BLaER1 treated with 17β-estradiol and CSF1 and Interleukin-3, amounts not matched to agents 10 nM and 100 nM (cell line): ENCODE results near the gene SVOPL.

Experiments used
- H3K27ac ChIP-seq, 11 experiments: shearing (Covaris generic); formaldehyde crosslinking; 2 replicates each; pipeline ENCODE4 v1.8.1; 2022
- H3K27me3 ChIP-seq, 11 experiments: shearing (Covaris generic); formaldehyde crosslinking; 2 replicates each; pipeline ENCODE4 v1.8.1; 2022
- H3K36me3 ChIP-seq, 11 experiments: shearing (Covaris generic); formaldehyde crosslinking; 2 replicates each; pipeline ENCODE4 v1.8.1; 2022
- H3K4me1 ChIP-seq, 10 experiments: shearing (Covaris generic); formaldehyde crosslinking; 2 replicates each; pipeline ENCODE4 v1.8.1; 2022
- H3K4me2 ChIP-seq, 11 experiments: shearing (Covaris generic); formaldehyde crosslinking; 2 replicates each; pipeline ENCODE4 v1.8.1; 2022
- H3K4me3 ChIP-seq, 10 experiments: shearing (Covaris generic); formaldehyde crosslinking; 2 replicates each; pipeline ENCODE4 v1.8.1; 2022
- H3K9ac ChIP-seq, 11 experiments: shearing (Covaris generic); formaldehyde crosslinking; 2 replicates each; pipeline ENCODE4 v1.8.1; 2022
- H3K9me3 ChIP-seq, 11 experiments: shearing (Covaris generic); formaldehyde crosslinking; replicated peaks in 1 of 11; 2 replicates each; pipeline ENCODE4 v1.8.1; 2022
- H4K20me1 ChIP-seq, 11 experiments: shearing (Covaris generic); formaldehyde crosslinking; 2 replicates each; pipeline ENCODE4 v1.8.1; 2022
- Cebpa-rat ChIP-seq, 11 experiments: shearing (Covaris generic); IDR thresholded peaks; 2 replicates each; pipeline ENCODE4 v1.8.1; 2022

Gene SVOPL

DNA sequence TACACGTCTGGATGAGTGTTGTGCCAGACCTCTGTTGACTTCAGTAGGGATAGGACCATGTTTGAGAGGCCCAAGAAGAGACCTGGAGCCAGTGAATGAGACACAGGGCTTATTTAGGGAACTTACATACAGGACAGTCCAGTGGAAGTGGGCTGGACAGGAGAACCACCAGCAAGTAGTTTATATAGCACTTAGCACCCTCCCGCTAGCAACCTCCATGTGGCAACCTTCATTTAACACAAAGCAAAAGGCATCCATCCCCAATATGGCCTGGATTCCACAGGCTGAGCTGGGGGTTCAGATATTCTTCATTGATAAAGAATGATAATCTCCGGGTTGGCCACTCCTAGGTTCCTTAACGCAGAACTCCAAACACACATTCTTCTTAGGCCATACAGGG, 147.4 kb downstream of the SVOPL start:
- Histone ChIP-seq H3K9me3 (peaks cover 78 to 99% (median 85%) of the 10 kb centered on the region in 11 experiments), H3K27me3 (no peaks in the 10 kb centered on the region), H3K36me3 (peaks cover 98 to 100% (median 100%) of the 10 kb centered on the region in 11 experiments), H3K9ac (no peak overlapping the region), H3K4me3 (0 out of 20 replicates have a peak overlapping the region, but pooled peaks of 1 of the 10 experiments have one; percentile 32), H3K4me2 (no peak overlapping the region), H3K4me1 (0 out of 20 replicates have a peak, but pooled peaks cover 0 to 8% (median 0%) of the 10 kb centered on the region in 10 experiments), H4K20me1 (no peaks in the 10 kb centered on the region), H3K27ac (no peak overlapping the region)
- TF ChIP-seq Cebpa-rat (IDR thresholded peaks at IDR 0.05), result no peak

DNA sequence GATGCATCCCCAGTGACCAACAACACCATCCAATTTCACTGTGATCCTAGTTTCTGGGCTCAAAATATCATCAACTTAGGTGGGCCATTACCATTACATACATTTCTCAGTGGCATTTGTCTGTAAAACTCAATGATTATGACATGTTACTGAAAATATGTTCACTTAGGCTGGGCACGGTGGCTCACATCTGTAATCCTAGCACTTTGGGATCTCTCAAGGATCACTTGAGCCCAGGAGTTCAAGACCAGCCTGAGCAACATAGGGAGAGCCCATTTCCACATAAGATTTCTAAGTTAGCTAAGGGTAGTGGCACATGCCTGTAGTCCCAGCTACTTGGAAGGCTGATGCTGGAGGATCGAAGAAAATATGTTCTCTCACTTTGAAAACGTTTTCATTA, 150.1 kb downstream of the SVOPL start:
- TF ChIP-seq Cebpa-rat (IDR thresholded peaks at IDR 0.05), result no peak
- Histone ChIP-seq H3K4me1 (0 out of 20 replicates have a peak, but pooled peaks cover 0 to 8% (median 0%) of the 10 kb centered on the region in 10 experiments), H4K20me1 (no peaks in the 10 kb centered on the region), H3K27me3 (no peaks in the 10 kb centered on the region), H3K4me2 (no peak overlapping the region), H3K9me3 (peaks cover 65 to 84% (median 74%) of the 10 kb centered on the region in 11 experiments), H3K9ac (no peak overlapping the region), H3K4me3 (no peak overlapping the region), H3K27ac (no peak overlapping the region), H3K36me3 (peaks cover 95 to 100% (median 98%) of the 10 kb centered on the region in 11 experiments)

DNA sequence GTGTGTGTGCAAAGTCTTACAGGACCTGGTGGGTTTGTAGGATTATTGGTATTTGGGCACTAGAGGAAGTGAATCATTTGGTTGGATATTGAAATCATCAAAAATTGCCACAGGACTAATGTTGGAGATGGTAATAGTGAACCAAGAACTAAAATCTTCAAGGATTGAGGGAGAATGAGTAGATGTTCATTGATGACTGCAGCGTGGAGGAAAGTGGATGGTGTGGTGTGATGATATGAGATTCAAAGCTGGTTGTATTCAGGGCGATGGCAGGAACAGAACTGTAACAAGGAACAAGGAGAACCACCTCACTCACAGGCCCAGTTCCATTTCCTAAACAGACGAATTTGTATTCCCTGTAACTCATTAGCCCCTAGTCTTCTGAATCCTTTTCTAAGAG, 150.8 kb downstream of the SVOPL start:
- no peak overlapping the region for H3K4me2 ChIP-seq
- H3K4me3 ChIP-seq, result no peak overlapping the region
- no peaks in the 10 kb centered on the region for H4K20me1 ChIP-seq

DNA sequence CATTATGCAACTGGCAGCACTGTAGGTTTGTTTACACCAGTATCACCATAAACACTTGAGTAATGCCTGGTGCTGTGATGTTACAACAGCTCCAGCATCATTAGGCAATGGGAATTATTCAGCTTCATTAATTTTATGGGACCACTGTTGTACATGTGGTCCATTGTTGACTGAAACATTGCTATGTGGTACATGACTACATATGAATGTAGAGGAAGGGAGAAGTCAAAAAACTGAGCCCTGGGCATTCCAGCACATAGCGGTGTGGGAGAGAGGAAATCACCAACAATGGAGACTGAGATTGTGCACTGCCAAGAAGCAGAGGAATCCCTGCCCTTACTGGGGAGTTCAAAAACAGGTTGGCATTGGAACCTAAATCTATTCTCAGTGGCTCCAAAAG, 152.1 kb downstream of the SVOPL start:
- H3K27ac ChIP-seq, result no peak overlapping the region
- H3K4me1 ChIP-seq, result 0 out of 20 replicates have a peak, but pooled peaks cover 0 to 8% (median 0%) of the 10 kb centered on the region in 10 experiments
- no peak for TF ChIP-seq Cebpa-rat (IDR thresholded peaks at IDR 0.05)
- no peak overlapping the region for H3K9ac ChIP-seq
- H3K4me2 ChIP-seq, result no peak overlapping the region
- no peaks in the 10 kb centered on the region for H4K20me1 ChIP-seq
- no peak overlapping the region for H3K4me3 ChIP-seq
- peaks cover 65 to 83% (median 74%) of the 10 kb centered on the region in 11 experiments for H3K9me3 ChIP-seq
- peaks cover 95 to 100% (median 98%) of the 10 kb centered on the region in 11 experiments for H3K36me3 ChIP-seq
- no peaks in the 10 kb centered on the region for H3K27me3 ChIP-seq

More for the DNA sequence above, 150.8 kb downstream of the SVOPL start:
- Histone ChIP-seq H3K9me3 (peaks cover 65 to 84% (median 74%) of the 10 kb centered on the region in 11 experiments), H3K27ac (no peak overlapping the region), H3K9ac (no peak overlapping the region), H3K4me1 (0 out of 20 replicates have a peak, but pooled peaks cover 0 to 8% (median 0%) of the 10 kb centered on the region in 10 experiments), H3K36me3 (peaks cover 95 to 100% (median 98%) of the 10 kb centered on the region in 11 experiments), H3K27me3 (no peaks in the 10 kb centered on the region)
- TF ChIP-seq Cebpa-rat (IDR thresholded peaks at IDR 0.05), result no peak

DNA sequence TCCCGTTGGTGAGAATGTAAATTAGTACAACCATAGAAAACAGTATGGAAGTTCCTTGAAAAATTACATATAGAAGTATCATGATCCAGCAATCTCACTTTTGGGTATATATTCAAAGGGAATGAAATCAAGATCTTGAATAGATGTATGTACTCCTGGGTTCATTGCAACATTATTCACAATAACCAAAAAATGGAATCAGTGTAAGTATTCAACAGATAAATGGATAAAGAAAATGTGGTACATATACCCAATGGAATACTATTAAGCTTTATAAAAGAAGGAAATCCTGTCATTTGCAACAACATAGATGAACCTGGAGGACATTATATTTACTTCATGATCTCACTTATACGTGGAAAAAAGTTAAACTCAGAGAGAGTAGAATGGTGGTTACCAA, 154.3 kb downstream of the SVOPL start:
- H3K4me3 ChIP-seq, result no peak overlapping the region

DNA sequence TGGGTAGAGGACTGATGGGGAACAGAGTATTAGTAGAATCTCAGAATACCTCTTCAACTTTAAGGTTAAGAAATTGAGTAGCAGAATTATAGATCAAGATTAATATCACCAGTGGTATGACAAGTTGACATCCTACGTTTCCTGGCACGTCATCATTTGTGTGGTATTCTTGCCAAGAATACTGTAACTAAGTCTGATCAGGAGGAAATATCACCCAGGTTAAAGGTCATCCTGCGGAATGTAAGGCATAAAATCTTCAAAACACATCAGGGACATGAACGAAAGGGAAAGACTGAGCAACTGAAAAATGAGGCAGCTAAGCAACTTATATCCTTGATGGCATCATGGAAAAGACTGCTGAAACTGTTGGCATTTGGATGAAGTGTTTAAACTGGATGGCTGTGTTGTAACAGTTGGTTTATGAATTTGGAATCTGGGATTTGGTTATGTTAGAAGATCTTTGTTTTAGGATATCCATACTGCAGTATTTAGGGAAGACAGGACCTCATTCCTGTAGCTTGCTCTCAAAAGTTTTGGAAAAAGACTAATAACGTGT, 155.0 kb downstream of the SVOPL start:
- Histone ChIP-seq H3K9ac (no peak overlapping the region), H3K27me3 (no peaks in the 10 kb centered on the region), H3K36me3 (peaks cover 86 to 100% (median 97%) of the 10 kb centered on the region in 11 experiments), H3K9me3 (peaks cover 40 to 74% (median 64%) of the 10 kb centered on the region in 11 experiments), H3K27ac (no peak overlapping the region), H3K4me2 (no peak overlapping the region), H3K4me1 (0 out of 20 replicates have a peak, but pooled peaks cover 0 to 8% (median 0%) of the 10 kb centered on the region in 10 experiments), H4K20me1 (no peaks in the 10 kb centered on the region), H3K4me3 (no peak overlapping the region)
- no peak for TF ChIP-seq Cebpa-rat (IDR thresholded peaks at IDR 0.05)

More for the DNA sequence above, 154.3 kb downstream of the SVOPL start:
- Histone ChIP-seq H3K27me3 (no peaks in the 10 kb centered on the region), H4K20me1 (no peaks in the 10 kb centered on the region), H3K4me1 (0 out of 20 replicates have a peak, but pooled peaks cover 0 to 8% (median 0%) of the 10 kb centered on the region in 10 experiments), H3K27ac (no peak overlapping the region), H3K9me3 (peaks cover 46 to 74% (median 64%) of the 10 kb centered on the region in 11 experiments), H3K9ac (no peak overlapping the region), H3K36me3 (peaks cover 86 to 100% (median 97%) of the 10 kb centered on the region in 11 experiments), H3K4me2 (no peak overlapping the region)
- TF ChIP-seq Cebpa-rat (IDR thresholded peaks at IDR 0.05), result no peak

DNA sequence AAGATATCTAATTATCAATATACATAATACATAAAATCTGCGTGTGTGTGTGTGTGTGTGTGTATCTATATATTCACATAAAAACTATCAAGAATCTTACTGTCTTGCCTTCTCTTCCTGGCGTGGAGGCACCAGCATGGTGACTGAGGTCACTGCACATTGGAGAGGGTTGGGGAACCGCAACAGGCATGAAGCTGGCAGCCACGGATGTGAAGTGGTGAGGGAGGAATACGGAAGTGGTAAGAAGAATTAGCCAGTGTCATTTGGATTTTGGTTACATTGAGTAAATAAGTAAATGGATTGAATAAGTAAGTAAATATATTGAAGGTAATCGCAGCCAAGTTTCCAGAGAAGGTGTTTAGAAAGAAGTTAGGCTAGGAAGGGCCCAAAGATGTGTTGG, 156.0 kb downstream of the SVOPL start:
- no peaks in the 10 kb centered on the region for H3K27me3 ChIP-seq
- H3K9ac ChIP-seq, result no peak overlapping the region
- H3K27ac ChIP-seq, result no peak overlapping the region
- 0 out of 20 replicates have a peak, but pooled peaks cover 0 to 8% (median 0%) of the 10 kb centered on the region in 10 experiments for H3K4me1 ChIP-seq
- H3K4me3 ChIP-seq, result no peak overlapping the region
- H3K9me3 ChIP-seq, result peaks cover 32 to 75% (median 69%) of the 10 kb centered on the region in 11 experiments
- H3K36me3 ChIP-seq, result peaks cover 86 to 100% (median 97%) of the 10 kb centered on the region in 11 experiments
- H4K20me1 ChIP-seq, result no peaks in the 10 kb centered on the region
- no peak for TF ChIP-seq Cebpa-rat (IDR thresholded peaks at IDR 0.05)
- no peak overlapping the region for H3K4me2 ChIP-seq
